Measurements from ENCODE around the gene TEKT1.

DNA sequence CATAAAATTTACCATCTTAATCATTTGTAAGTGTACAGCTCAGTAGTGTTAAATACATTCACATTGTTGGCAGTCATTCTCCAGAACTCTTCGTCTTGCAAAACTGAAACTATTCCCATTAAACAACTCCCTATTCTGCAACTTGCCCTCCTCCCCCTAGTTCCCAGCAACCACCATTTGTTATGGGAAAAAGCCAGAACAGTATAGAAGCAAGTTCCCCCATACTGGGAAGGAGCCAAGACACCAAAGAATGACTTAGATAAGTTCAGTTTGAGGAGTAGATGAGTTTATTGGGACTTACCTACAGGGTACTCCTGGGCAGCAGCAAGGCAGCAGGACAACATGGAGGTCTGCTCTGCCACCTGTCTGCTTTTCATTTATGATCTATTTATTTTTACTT, 39.3 kb upstream of the TEKT1 start:
- no peak for TF ChIP-seq POLR2A (IDR thresholded peaks at IDR 0.05)
- TF ChIP-seq, protein P1, sequence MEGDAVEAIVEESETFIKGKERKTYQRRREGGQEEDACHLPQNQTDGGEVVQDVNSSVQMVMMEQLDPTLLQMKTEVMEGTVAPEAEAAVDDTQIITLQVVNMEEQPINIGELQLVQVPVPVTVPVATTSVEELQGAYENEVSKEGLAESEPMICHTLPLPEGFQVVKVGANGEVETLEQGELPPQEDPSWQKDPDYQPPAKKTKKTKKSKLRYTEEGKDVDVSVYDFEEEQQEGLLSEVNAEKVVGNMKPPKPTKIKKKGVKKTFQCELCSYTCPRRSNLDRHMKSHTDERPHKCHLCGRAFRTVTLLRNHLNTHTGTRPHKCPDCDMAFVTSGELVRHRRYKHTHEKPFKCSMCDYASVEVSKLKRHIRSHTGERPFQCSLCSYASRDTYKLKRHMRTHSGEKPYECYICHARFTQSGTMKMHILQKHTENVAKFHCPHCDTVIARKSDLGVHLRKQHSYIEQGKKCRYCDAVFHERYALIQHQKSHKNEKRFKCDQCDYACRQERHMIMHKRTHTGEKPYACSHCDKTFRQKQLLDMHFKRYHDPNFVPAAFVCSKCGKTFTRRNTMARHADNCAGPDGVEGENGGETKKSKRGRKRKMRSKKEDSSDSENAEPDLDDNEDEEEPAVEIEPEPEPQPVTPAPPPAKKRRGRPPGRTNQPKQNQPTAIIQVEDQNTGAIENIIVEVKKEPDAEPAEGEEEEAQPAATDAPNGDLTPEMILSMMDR (IDR thresholded peaks at IDR 0.05): no peak
